Epithelial cell of proximal tubule (primary cell): ENCODE measurements around the gene C7orf33. TPM values are rescaled to one million over a fixed set of nuclear protein-coding genes. Genes with fewer than 3 reads are reported as not detected.

Experiments
- DNase-seq: peaks from one replicate; pipeline ENCODE4 v3.0.0-alpha.2; 2011; ENCODE audit warnings: low read depth
- H3K4me3 ChIP-seq: 2 replicates; pipeline ENCODE4 v1.5.1; 2011; ENCODE audit warnings: low read depth, mild to moderate bottlenecking, low read length
- total RNA-seq: library from RNA; depleted of rRNA; stranded (reverse); fragments of >200 nt; gene quantifications from 2 replicates; pipeline ENCODE4 v1.2.3, GENCODE V29; 2015
- TF ChIP-seq, protein P1 (sequence below): conservative IDR thresholded peaks from 2 replicates; pipeline ENCODE4 v1.5.1; 2012; ENCODE audit warnings: low read depth, mild to moderate bottlenecking, low read length

Gene C7orf33
- total RNA-seq, 1 donor from 2014 or later = not detected

- DNase-seq = no peak
- TF ChIP-seq, protein P1, sequence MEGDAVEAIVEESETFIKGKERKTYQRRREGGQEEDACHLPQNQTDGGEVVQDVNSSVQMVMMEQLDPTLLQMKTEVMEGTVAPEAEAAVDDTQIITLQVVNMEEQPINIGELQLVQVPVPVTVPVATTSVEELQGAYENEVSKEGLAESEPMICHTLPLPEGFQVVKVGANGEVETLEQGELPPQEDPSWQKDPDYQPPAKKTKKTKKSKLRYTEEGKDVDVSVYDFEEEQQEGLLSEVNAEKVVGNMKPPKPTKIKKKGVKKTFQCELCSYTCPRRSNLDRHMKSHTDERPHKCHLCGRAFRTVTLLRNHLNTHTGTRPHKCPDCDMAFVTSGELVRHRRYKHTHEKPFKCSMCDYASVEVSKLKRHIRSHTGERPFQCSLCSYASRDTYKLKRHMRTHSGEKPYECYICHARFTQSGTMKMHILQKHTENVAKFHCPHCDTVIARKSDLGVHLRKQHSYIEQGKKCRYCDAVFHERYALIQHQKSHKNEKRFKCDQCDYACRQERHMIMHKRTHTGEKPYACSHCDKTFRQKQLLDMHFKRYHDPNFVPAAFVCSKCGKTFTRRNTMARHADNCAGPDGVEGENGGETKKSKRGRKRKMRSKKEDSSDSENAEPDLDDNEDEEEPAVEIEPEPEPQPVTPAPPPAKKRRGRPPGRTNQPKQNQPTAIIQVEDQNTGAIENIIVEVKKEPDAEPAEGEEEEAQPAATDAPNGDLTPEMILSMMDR = no peak
- H3K4me3 ChIP-seq = no peak overlapping the region
Measured at GRCh38 chr7:148625342-148625741, 34.8 kb downstream of the C7orf33 start.

- H3K4me3 ChIP-seq = no peak overlapping the region
- TF ChIP-seq, protein P1 = no peak
Measured at GRCh38 chr7:148626828-148627227, 36.3 kb downstream of the C7orf33 start.

DNA sequence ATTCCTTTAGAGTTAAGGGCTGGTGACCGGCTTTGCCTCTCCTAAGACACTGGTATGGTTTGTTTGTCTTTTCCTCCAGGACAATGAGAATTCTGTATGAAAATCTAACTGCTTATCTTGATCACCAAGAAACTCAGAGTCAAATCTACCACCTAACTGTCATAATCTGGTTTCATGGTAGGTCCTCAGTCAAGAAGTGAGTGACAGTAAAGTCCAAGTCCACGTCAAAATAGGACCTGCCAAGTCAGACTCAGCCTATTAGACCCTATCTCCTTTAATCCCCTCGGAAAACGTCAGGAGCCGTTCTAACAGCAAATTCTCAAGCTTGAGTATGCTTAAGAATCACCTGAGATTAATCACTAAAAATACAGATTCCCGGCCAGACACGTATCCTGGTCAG lies 37.4 kb downstream of the C7orf33 start:
- TF ChIP-seq, protein P1 = no peak
- DNase-seq = no peak

More at GRCh38 chr7:148626828-148627227, 36.3 kb downstream of the C7orf33 start:
- no peak for DNase-seq

DNA sequence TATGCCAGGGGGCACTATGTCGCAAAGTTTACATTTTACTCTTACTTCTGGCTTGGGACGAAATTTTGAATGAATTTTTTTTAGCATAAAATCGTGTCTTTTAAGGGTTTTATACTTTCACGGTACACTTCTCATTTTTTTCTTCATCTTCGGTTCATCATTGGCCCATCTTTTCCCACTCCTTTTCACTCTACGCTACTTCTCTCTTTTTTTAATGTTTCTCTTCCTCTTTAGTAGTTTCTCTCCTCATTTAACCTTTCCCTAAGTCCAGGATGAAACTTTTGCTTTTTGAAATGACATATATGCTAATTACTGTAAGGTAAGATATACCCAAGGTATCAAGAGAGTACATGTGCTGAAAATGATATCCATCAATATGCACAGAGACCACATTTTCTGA lies 39.5 kb downstream of the C7orf33 start:
- H3K4me3 ChIP-seq = no peak overlapping the region
- DNase-seq = no peak
- TF ChIP-seq, protein P1 = no peak

More for the DNA sequence above, 37.4 kb downstream of the C7orf33 start:
- no peak overlapping the region for H3K4me3 ChIP-seq

DNA sequence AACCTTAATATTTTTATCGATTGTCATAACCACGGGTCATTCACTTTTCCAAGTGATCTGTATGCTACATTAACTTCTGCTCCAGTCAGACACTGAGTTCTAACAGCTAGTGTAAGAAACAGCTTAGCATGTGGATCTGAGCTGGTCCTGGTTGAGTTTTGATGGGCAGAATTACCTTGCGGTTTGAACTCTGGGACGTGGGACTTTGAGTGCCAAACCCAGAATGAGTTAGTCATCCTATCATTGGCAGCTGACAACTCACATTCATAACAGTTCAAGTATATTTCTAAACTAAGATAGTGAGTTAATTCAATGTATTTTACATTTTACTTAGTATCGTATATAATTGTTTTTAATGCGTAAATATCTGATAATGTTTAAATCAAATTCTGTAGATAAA lies 43.2 kb downstream of the C7orf33 start:
- H3K4me3 ChIP-seq = no peak overlapping the region
- TF ChIP-seq, protein P1 = no peak
- DNase-seq = no peak

DNA sequence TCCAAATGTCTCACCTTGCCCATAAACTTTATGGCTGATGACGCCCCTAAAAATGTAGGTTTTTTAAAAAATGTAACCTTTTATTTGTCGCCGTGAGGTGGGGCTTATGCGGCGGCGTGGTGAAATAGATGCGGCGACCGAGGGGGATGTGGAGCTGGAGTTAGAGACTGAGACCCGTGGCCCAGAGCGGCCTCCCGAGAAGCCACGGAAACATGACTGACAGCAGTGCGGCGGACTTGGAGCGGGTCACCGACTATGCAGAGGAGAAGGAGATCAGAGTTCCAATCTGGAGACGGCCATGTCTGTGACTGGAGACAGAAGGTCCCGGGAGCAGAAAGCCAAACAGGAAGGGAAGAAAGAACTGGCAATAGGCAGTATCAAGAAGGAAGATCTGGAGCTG lies 46.5 kb downstream of the C7orf33 start:
- TF ChIP-seq, protein P1 = no peak
- H3K4me3 ChIP-seq = no peak overlapping the region
- no peak for DNase-seq

GRCh38 chr7:148645898-148646297 lies 55.3 kb downstream of the C7orf33 start:
- no peak overlapping the region for H3K4me3 ChIP-seq
- TF ChIP-seq, protein P1 = no peak
- DNase-seq = no peak
